H9 (cell line): Measurements from ENCODE around the gene MUS81. TPM values are rescaled to one million over a fixed set of nuclear protein-coding genes. Genes with fewer than 3 reads are reported as not detected.

Experiments
- DNase-seq: peaks from one replicate; pipeline ENCODE4 v3.0.0-alpha.2; 2017
- H2AFZ ChIP-seq: one replicate; pipeline ENCODE4 v1.6.1; 2013; ENCODE audit warnings: mild to moderate bottlenecking, low read length, control low read depth, moderate library complexity
- H2AK5ac ChIP-seq: 2 replicates; pipeline ENCODE4 v1.6.1; 2013; ENCODE audit warnings: low read length, control low read depth, mixed read lengths; ENCODE audit not compliant: insufficient read length
- H2BK120ac ChIP-seq: one replicate; pipeline ENCODE4 v1.6.1; 2013; ENCODE audit warnings: low read depth, mild to moderate bottlenecking, low read length, control low read depth, inconsistent platforms; ENCODE audit not compliant: poor library complexity, severe bottlenecking
- H2BK12ac ChIP-seq: 2 replicates; pipeline ENCODE4 v1.6.1; 2013; ENCODE audit warnings: low read length, control low read depth, mixed read lengths, low read depth; ENCODE audit not compliant: insufficient read length
- H2BK15ac ChIP-seq: 2 replicates; pipeline ENCODE4 v1.6.1; 2013; ENCODE audit warnings: low read depth, low read length, control low read depth
- H2BK20ac ChIP-seq: one replicate; pipeline ENCODE4 v1.6.1; 2013; ENCODE audit warnings: low read depth, mild to moderate bottlenecking, low read length, control low read depth, inconsistent platforms; ENCODE audit not compliant: poor library complexity, severe bottlenecking
- H2BK5ac ChIP-seq: 2 replicates; pipeline ENCODE4 v1.6.1; 2013; ENCODE audit warnings: low read length, control low read depth, mixed read lengths; ENCODE audit not compliant: insufficient read length
- H3K14ac ChIP-seq: 2 replicates; pipeline ENCODE4 v1.6.1; 2013; ENCODE audit warnings: low read length, control low read depth; ENCODE audit not compliant: insufficient read depth
- H3K18ac ChIP-seq: 2 replicates; pipeline ENCODE4 v1.6.1; 2013; ENCODE audit warnings: low read depth, mild to moderate bottlenecking, mixed read lengths, low read length, control low read depth; ENCODE audit not compliant: insufficient read length
- H3K23ac ChIP-seq: 2 replicates; pipeline ENCODE4 v1.6.1; 2013; ENCODE audit warnings: low read length, control low read depth, mixed read lengths, low read depth; ENCODE audit not compliant: insufficient read length
- H3K23me2 ChIP-seq: 2 replicates; pipeline ENCODE4 v1.6.1; 2013; ENCODE audit warnings: low read depth, mild to moderate bottlenecking, mixed read lengths, low read length, control low read depth; ENCODE audit not compliant: insufficient read length, poor library complexity, severe bottlenecking
- H3K27ac ChIP-seq: 2 replicates; pipeline ENCODE4 v1.5.1; 2013; ENCODE audit warnings: low read length, control low read depth, mixed read lengths, low read depth; ENCODE audit not compliant: insufficient read length
- H3K27me3 ChIP-seq: 2 replicates; pipeline ENCODE4 v1.6.1; 2013; ENCODE audit warnings: low read length, control low read depth, inconsistent platforms; ENCODE audit not compliant: insufficient read depth
- H3K4ac ChIP-seq: 2 replicates; pipeline ENCODE4 v1.6.1; 2013; ENCODE audit warnings: low read depth, mild to moderate bottlenecking, control low read depth, inconsistent platforms, low read length, moderate library complexity
- H3K4me1 ChIP-seq: 2 replicates; pipeline ENCODE4 v1.6.1; 2013; ENCODE audit warnings: low read length, control low read depth, inconsistent platforms; ENCODE audit not compliant: insufficient read depth
- H3K4me2 ChIP-seq: 2 replicates; pipeline ENCODE4 v1.6.1; 2013; ENCODE audit warnings: low read length, control low read depth, mixed read lengths; ENCODE audit not compliant: insufficient read length, insufficient read depth
- H3K56ac ChIP-seq: 2 replicates; pipeline ENCODE4 v1.6.1; 2013; ENCODE audit warnings: low read depth, mild to moderate bottlenecking, mixed read lengths, low read length, control low read depth; ENCODE audit not compliant: insufficient read length
- H3K79me1 ChIP-seq: 2 replicates; pipeline ENCODE4 v1.6.1; 2013; ENCODE audit warnings: low read depth, mild to moderate bottlenecking, moderate library complexity, low read length, control low read depth, inconsistent platforms; ENCODE audit not compliant: insufficient read depth, poor library complexity, severe bottlenecking
- H3K79me2 ChIP-seq: 2 replicates; pipeline ENCODE4 v1.6.1; 2013; ENCODE audit warnings: low read length, control low read depth, inconsistent platforms; ENCODE audit not compliant: insufficient read depth
- H3K9ac ChIP-seq: 2 replicates; pipeline ENCODE4 v1.6.1; 2013; ENCODE audit warnings: low read length, control low read depth, mixed read lengths; ENCODE audit not compliant: insufficient read length; ENCODE audit errors: extremely low read depth
- H3K9me3 ChIP-seq: one replicate; pipeline ENCODE4 v1.6.1; 2013; ENCODE audit warnings: low read depth, low read length, inconsistent platforms; ENCODE audit not compliant: control insufficient read depth
- H3T11ph ChIP-seq: one replicate; pipeline ENCODE4 v1.6.1; 2013; ENCODE audit warnings: mild to moderate bottlenecking, low read length, control low read depth, inconsistent platforms
- H4K20me1 ChIP-seq: one replicate; pipeline ENCODE4 v1.6.1; 2013; ENCODE audit not compliant: control insufficient read depth, insufficient read length, insufficient read depth
- H4K5ac ChIP-seq: 2 replicates; pipeline ENCODE4 v1.6.1; 2013; ENCODE audit warnings: low read depth, mild to moderate bottlenecking, mixed read lengths, low read length, control low read depth; ENCODE audit not compliant: insufficient read length
- H4K8ac ChIP-seq: replicated peaks from 2 replicates; pipeline ENCODE4 v1.6.1; 2013; ENCODE audit warnings: low read length, control low read depth, mixed read lengths, low read depth; ENCODE audit not compliant: insufficient read length
- H4K91ac ChIP-seq: 2 replicates; pipeline ENCODE4 v1.6.1; 2013; ENCODE audit warnings: low read depth, mild to moderate bottlenecking, moderate library complexity, mixed read lengths, low read length, control low read depth; ENCODE audit not compliant: insufficient read length
- H3K27ac Mint-ChIP-seq, 3 experiments: 2 replicates in 2 of 3; 3 replicates in 1 of 3; pipeline ENCODE4 v1.8.0; 2020 to 2021; ENCODE audit warnings: mixed read lengths in 3 of 3, mild to moderate bottlenecking in 1 of 3, moderate library complexity in 1 of 3
- H3K27me3 Mint-ChIP-seq: 2 replicates; pipeline ENCODE4 v1.8.0; 2021; ENCODE audit warnings: low read depth, mild to moderate bottlenecking, moderate library complexity, mixed read lengths
- H3K36me3 Mint-ChIP-seq, 3 experiments: 2 replicates in 2 of 3; 3 replicates in 1 of 3; pipeline ENCODE4 v1.8.0; 2020 to 2021; ENCODE audit warnings: low read depth in 3 of 3, mixed read lengths in 3 of 3; ENCODE audit not compliant: insufficient read depth in 1 of 3
- H3K4me1 Mint-ChIP-seq, 2 experiments: 2 replicates each; pipeline ENCODE4 v1.8.0; 2020; ENCODE audit warnings: mixed read lengths in 2 of 2
- H3K4me3 Mint-ChIP-seq, 2 experiments: 2 replicates in 1 of 2; 3 replicates in 1 of 2; pipeline ENCODE4 v1.8.0; 2020 to 2021; ENCODE audit warnings: mild to moderate bottlenecking in 2 of 2, mixed read lengths in 2 of 2, moderate library complexity in 1 of 2
- H3K9me3 Mint-ChIP-seq, 2 experiments: 2 replicates in 1 of 2; 3 replicates in 1 of 2; pipeline ENCODE4 v1.8.0; 2020; ENCODE audit warnings: mild to moderate bottlenecking in 2 of 2, mixed read lengths in 2 of 2, moderate library complexity in 1 of 2
- WGBS: extraction: QIAGEN DNeasy Blood & Tissue Kit; methylation state at CpG from one replicate; pipeline ENCODE4 v1.1.7; 2013; ENCODE audit warnings: missing lambda C conversion rate, low lambda C conversion rate, mixed read lengths; ENCODE audit not compliant: insufficient read length; ENCODE audit errors: extremely low coverage; 5-methylcytosine and 5-hydroxymethylcytosine counted together
- total RNA-seq: library from RNA; stranded (reverse); gene quantifications from 2 replicates; pipeline ENCODE4 v1.2.1, GENCODE V29; 2021
- TF ChIP-seq, protein P1 (sequence below): fragments of 200-600 bp; sonication (generic); conservative IDR thresholded peaks from 3 replicates; pipeline ENCODE4 v1.8.0; 2021; ENCODE audit warnings: antibody characterized with exemption, mild to moderate bottlenecking

Gene MUS81
- total RNA-seq, 1 experiment from 2014 or later, result 49.2 TPM

DNA sequence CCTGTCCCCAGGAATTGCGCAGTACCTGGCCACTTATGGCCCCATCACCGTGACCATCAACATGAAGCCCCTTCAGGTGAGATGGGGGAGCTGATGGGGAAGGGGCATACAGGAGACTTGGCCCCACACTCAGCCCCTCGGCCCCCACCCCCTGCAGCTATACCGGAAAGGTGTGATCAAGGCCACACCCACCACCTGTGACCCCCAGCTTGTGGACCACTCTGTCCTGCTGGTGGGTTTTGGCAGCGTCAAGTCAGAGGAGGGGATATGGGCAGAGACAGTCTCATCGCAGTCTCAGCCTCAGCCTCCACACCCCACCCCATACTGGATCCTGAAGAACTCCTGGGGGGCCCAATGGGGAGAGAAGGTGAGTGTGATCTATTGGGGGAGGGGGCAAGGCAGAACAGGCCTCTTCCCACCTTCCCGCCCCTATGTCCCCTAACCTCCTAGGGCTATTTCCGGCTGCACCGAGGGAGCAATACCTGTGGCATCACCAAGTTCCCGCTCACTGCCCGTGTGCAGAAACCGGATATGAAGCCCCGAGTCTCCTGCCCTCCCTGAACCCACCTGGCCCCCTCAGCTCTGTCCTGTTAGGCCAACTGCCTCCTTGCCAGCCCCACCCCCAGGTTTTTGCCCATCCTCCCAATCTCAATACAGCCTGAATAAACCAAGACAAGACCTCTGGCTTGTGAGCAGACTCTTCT, 23.0 kb downstream of the MUS81 start:
- no peak overlapping the region for H3T11ph ChIP-seq
- H3K9me3 ChIP-seq, result no peaks in the 10 kb centered on the region
- no peak overlapping the region for H4K5ac ChIP-seq
- no peak overlapping the region for H2AFZ ChIP-seq
- WGBS, result no CpG with 5 or more reads among the region's 13 CpGs
- H3K4me2 ChIP-seq, result no peak overlapping the region
- H3K27ac ChIP-seq, result no peak overlapping the region
- H2BK120ac ChIP-seq, result no peak overlapping the region
- Mint-ChIP-seq H3K9me3 (no peaks in the 10 kb centered on the region), H3K36me3 (peaks cover 35 to 58% (median 55%) of the 10 kb centered on the region in 3 experiments), H3K27me3 (peaks cover 2% of the 10 kb centered on the region), H3K4me1 (peaks cover 9 to 20% of the 10 kb centered on the region in 2 experiments), H3K4me3 (no peak overlapping the region), H3K27ac (no peak overlapping the region; a peak in 1 of 7 replicates)
- no peaks in the 10 kb centered on the region for H4K20me1 ChIP-seq
- H3K4me1 ChIP-seq, result peaks cover 2% of the 10 kb centered on the region; the same call in 1 of the 2 replicates
- TF ChIP-seq, protein P1, sequence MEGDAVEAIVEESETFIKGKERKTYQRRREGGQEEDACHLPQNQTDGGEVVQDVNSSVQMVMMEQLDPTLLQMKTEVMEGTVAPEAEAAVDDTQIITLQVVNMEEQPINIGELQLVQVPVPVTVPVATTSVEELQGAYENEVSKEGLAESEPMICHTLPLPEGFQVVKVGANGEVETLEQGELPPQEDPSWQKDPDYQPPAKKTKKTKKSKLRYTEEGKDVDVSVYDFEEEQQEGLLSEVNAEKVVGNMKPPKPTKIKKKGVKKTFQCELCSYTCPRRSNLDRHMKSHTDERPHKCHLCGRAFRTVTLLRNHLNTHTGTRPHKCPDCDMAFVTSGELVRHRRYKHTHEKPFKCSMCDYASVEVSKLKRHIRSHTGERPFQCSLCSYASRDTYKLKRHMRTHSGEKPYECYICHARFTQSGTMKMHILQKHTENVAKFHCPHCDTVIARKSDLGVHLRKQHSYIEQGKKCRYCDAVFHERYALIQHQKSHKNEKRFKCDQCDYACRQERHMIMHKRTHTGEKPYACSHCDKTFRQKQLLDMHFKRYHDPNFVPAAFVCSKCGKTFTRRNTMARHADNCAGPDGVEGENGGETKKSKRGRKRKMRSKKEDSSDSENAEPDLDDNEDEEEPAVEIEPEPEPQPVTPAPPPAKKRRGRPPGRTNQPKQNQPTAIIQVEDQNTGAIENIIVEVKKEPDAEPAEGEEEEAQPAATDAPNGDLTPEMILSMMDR, result no peak
- no peak overlapping the region for H2BK15ac ChIP-seq
- H3K23me2 ChIP-seq, result no peaks in the 10 kb centered on the region
- H3K27me3 ChIP-seq, result no peaks in the 10 kb centered on the region
- no peak overlapping the region for H2BK20ac ChIP-seq
- no peak overlapping the region for H2BK12ac ChIP-seq
- H2BK5ac ChIP-seq, result no peak overlapping the region
- no peak overlapping the region for H4K91ac ChIP-seq
- H3K4ac ChIP-seq, result no peak overlapping the region
- no peak for DNase-seq
- H3K56ac ChIP-seq, result no peak overlapping the region
- no peak overlapping the region for H4K8ac ChIP-seq
- no peak overlapping the region for H3K14ac ChIP-seq
- no peaks in the 10 kb centered on the region for H3K79me1 ChIP-seq
- no peak overlapping the region for H3K9ac ChIP-seq
- no peak overlapping the region for H3K23ac ChIP-seq
- H2AK5ac ChIP-seq, result no peak overlapping the region
- H3K79me2 ChIP-seq, result no peaks in the 10 kb centered on the region
- H3K18ac ChIP-seq, result no peak overlapping the region
